ENCODE results near the gene HOXD10.

Gene HOXD10

GRCh38 chr2:176115883-176116813, at the start of gene HOXD10:
TSS of gene HOXD10 (plus strand) at chr2:176116778. CDS start at chr2:176116834, 56 bp downstream.
- DNase-seq (ENCODE audit: low read depth): no peak

- no peak for DNase-seq (ENCODE audit: low read depth)
Observed at GRCh38 chr2:176067589-176068418, 48.8 kb upstream of the HOXD10 start.

GRCh38 chr2:176068419-176068832, 48.2 kb upstream of the HOXD10 start:
- no peak for DNase-seq (ENCODE audit: low read depth)

GRCh38 chr2:176071330-176072291, 45.0 kb upstream of the HOXD10 start:
- DNase-seq (ENCODE audit: low read depth): no peak

GRCh38 chr2:176072292-176072669, 44.3 kb upstream of the HOXD10 start:
- no peak for DNase-seq (ENCODE audit: low read depth)

- DNase-seq (ENCODE audit: low read depth): no peak
Observed at GRCh38 chr2:176072951-176073904, 43.4 kb upstream of the HOXD10 start.

- no peak for DNase-seq (ENCODE audit: low read depth)
Observed at GRCh38 chr2:176074919-176075425, 41.6 kb upstream of the HOXD10 start.

GRCh38 chr2:176075481-176075880, 41.1 kb upstream of the HOXD10 start:
- no peak for DNase-seq (ENCODE audit: low read depth)

GRCh38 chr2:176076063-176076462, 40.5 kb upstream of the HOXD10 start:
- no peak for DNase-seq (ENCODE audit: low read depth)

GRCh38 chr2:176076796-176077195, 39.8 kb upstream of the HOXD10 start:
- no peak for DNase-seq (ENCODE audit: low read depth)

GRCh38 chr2:176078541-176079284, 37.9 kb upstream of the HOXD10 start:
- no peak for DNase-seq (ENCODE audit: low read depth)

- no peak for DNase-seq (ENCODE audit: low read depth)
Observed at GRCh38 chr2:176079285-176079830, 37.2 kb upstream of the HOXD10 start.

GRCh38 chr2:176079831-176080539, 36.6 kb upstream of the HOXD10 start:
- no peak for DNase-seq (ENCODE audit: low read depth)

GRCh38 chr2:176080540-176081375, 35.8 kb upstream of the HOXD10 start:
- DNase-seq (ENCODE audit: low read depth): no peak

GRCh38 chr2:176081376-176081836, 35.2 kb upstream of the HOXD10 start:
- DNase-seq (ENCODE audit: low read depth): no peak

- no peak for DNase-seq (ENCODE audit: low read depth)
Observed at GRCh38 chr2:176081837-176082524, 34.6 kb upstream of the HOXD10 start.

- DNase-seq (ENCODE audit: low read depth): no peak
Observed at GRCh38 chr2:176082525-176082823, 34.1 kb upstream of the HOXD10 start.
